ENCODE results near the gene SEL1L3. TPM values are rescaled to one million over a fixed set of nuclear protein-coding genes. Genes with fewer than 3 reads are reported as not detected.

Gene SEL1L3
- total RNA-seq, 6 experiments from 2014 or later: 5.0 to 33.6 (median 13.3) TPM

DNA sequence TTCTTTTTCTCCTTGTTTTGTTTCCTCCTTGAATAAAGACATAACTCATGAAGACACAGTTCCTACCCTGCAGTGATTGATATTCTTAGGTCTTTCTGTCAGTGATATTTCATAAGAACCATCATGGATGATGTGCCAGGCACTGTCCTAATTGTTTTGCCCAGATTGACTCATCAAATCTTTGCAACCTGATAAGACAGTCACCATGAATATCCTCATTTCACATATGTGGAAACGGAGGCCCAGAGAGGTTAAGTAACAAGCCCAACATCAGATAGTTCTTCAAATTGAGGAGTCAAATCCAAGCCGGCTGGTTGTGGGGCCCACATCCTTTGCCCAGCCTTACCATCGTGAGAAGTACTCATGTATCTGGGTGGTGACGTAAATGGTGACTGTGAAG lies 69.9 kb downstream of the SEL1L3 start:
- H3K4me1 ChIP-seq: peaks cover 0 to 16% (median 4%) of the 10 kb centered on the region in 4 donors
- no peak for TF ChIP-seq POLR2A (IDR thresholded peaks at IDR 0.05)
- TF ChIP-seq, protein P1, sequence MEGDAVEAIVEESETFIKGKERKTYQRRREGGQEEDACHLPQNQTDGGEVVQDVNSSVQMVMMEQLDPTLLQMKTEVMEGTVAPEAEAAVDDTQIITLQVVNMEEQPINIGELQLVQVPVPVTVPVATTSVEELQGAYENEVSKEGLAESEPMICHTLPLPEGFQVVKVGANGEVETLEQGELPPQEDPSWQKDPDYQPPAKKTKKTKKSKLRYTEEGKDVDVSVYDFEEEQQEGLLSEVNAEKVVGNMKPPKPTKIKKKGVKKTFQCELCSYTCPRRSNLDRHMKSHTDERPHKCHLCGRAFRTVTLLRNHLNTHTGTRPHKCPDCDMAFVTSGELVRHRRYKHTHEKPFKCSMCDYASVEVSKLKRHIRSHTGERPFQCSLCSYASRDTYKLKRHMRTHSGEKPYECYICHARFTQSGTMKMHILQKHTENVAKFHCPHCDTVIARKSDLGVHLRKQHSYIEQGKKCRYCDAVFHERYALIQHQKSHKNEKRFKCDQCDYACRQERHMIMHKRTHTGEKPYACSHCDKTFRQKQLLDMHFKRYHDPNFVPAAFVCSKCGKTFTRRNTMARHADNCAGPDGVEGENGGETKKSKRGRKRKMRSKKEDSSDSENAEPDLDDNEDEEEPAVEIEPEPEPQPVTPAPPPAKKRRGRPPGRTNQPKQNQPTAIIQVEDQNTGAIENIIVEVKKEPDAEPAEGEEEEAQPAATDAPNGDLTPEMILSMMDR (IDR thresholded peaks at IDR 0.05): no peak
- WGBS (ENCODE audit: insufficient coverage, low coverage, low lambda C conversion rate, missing lambda C conversion rate): 93% methylated on average over 4 of the region's 4 CpGs
- H3K4me3 ChIP-seq: no peak overlapping the region
- no peaks in the 10 kb centered on the region for H3K27me3 ChIP-seq
- no peak for ATAC-seq
- no peaks in the 10 kb centered on the region for H3K9me3 ChIP-seq
- peaks cover 0 to 1% (median 0%) of the 10 kb centered on the region in 4 donors for H3K36me3 ChIP-seq
- intact Hi-C loops (cut with DNase I): no loop called here
- no peak for DNase-seq
- no peak overlapping the region for H3K27ac ChIP-seq

DNA sequence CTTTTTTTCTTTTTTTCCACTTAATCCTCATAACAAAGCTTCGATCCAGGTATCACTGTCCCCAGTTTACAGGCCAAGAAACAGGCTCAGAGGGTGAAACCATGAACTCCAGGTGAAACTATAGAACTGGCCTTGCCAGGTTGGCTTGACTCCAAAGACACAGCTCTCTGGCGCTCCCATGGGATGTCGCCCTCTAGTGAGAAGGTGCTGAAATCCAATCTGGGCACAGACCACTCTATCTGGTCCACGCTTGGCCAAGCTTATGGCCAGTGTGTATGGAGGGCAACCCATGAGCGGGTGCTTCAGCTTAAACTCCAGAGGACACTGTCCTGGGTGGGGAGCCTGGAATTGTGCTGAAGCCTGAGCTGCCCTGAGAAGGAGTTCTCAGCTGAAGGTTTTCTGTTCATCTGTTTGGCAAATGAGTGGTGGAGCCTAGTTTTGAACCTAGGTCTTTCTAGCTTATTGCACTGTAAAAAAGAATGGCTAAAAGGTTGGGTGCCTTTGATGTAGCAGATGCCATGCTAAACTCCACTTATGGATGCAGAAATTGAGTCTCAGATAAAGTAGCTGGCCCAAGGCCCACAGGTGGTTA lies 70.5 kb downstream of the SEL1L3 start:
- DNase-seq: peak; percentile 65 to 85 (median 72)
- H3K36me3 ChIP-seq: no peaks in the 10 kb centered on the region
- peak; percentile 81 to 91 (median 90) for ATAC-seq
- no peak overlapping the region for H3K4me3 ChIP-seq
- H3K9me3 ChIP-seq: no peaks in the 10 kb centered on the region
- H3K27ac ChIP-seq: no peak overlapping the region
- intact Hi-C loops (cut with DNase I): no loop called here
- WGBS (ENCODE audit: insufficient coverage, low coverage, low lambda C conversion rate, missing lambda C conversion rate): 64% methylated on average over 5 of the region's 5 CpGs
- H3K4me1 ChIP-seq: peaks cover 0 to 21% (median 4%) of the 10 kb centered on the region in 4 donors
- no peaks in the 10 kb centered on the region for H3K27me3 ChIP-seq
- no peak for TF ChIP-seq POLR2A (IDR thresholded peaks at IDR 0.05)
- TF ChIP-seq, protein P1 (IDR thresholded peaks at IDR 0.05): peak; percentile 51 to 79 (median 72)

DNA sequence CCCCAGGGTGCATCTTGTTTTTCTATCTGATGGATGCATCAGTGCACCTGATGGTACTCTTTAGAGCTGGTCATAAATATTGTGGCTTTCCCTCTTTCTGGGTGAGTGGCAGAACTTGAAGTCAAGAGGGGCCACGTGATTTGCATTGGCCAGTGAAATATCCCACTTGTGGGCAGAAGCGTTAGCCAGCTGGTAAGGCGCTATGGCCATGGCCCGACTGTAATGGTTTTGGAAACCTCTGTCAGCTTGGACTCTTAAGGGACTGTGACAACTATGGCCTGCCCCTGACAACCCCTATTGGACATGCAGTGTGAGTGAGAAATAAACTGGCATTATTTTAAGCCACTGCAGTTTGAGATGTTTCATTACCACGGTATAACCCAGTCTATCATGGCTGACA lies 72.8 kb downstream of the SEL1L3 start:
- H3K9me3 ChIP-seq: no peaks in the 10 kb centered on the region
- no peak overlapping the region for H3K4me3 ChIP-seq
- no peaks in the 10 kb centered on the region for H3K36me3 ChIP-seq
- no peaks in the 10 kb centered on the region for H3K27me3 ChIP-seq
- ATAC-seq: no peak
- H3K4me1 ChIP-seq: peaks cover 0 to 21% (median 4%) of the 10 kb centered on the region in 4 donors
- intact Hi-C loops (cut with DNase I): no loop called here
- no peak overlapping the region for H3K27ac ChIP-seq
- DNase-seq: no peak
- no peak for TF ChIP-seq POLR2A (IDR thresholded peaks at IDR 0.05)
- TF ChIP-seq, protein P1 (IDR thresholded peaks at IDR 0.05): no peak
- 95% methylated on average over 3 of the region's 5 CpGs for WGBS (ENCODE audit: insufficient coverage, low coverage, low lambda C conversion rate, missing lambda C conversion rate)

DNA sequence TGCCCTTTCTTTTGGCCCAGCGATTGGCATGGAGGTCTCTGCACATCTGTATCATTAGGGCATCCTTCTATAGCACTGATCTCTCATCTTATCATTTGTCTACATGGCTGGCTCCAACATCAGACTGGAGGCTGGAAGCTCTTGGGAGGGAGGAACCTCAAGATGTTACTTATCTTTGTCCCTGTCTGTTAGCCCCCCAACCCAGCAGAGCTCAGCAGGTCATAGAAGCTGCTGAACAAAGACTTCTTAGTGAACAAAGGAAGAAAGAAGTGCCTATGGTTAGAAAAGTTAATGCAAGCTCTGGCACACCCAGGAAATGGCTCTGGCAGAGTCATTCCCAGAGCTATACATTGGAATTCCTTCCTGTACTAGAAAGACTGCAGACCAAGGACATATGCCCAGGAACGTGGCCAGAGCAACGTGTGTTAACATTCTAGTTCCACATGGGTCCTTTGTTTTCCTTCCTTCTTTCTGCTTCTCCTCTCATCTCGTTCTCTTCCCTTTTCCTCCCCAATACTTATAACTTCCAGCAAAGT lies 74.0 kb downstream of the SEL1L3 start:
- no peaks in the 10 kb centered on the region for H3K27me3 ChIP-seq
- TF ChIP-seq, protein P1 (IDR thresholded peaks at IDR 0.05): no peak
- TF ChIP-seq POLR2A (IDR thresholded peaks at IDR 0.05): no peak
- no peak overlapping the region for H3K4me3 ChIP-seq
- H3K4me1 ChIP-seq: peaks cover 0 to 21% (median 4%) of the 10 kb centered on the region in 4 donors
- H3K9me3 ChIP-seq: no peaks in the 10 kb centered on the region
- no peak overlapping the region for H3K27ac ChIP-seq
- no peak for DNase-seq
- WGBS (ENCODE audit: insufficient coverage, low coverage, low lambda C conversion rate, missing lambda C conversion rate): 75% methylated on average over 4 of the region's 4 CpGs
- no peaks in the 10 kb centered on the region for H3K36me3 ChIP-seq
- ATAC-seq: no peak
- intact Hi-C loops (cut with DNase I): no loop called here
